Mammary epithelial cell (primary cell): ENCODE measurements around the gene MAP3K5.

Experiments used
- CTCF ChIP-seq, 2 donors: IDR thresholded peaks in 1 of 2; conservative IDR thresholded peaks in 1 of 2; 2 replicates each; pipeline ENCODE4 v1.5.1; 2011 to 2012; ENCODE audit warnings: inconsistent platforms in 2 of 2, low read length in 2 of 2, mild to moderate bottlenecking in 2 of 2, control low read depth in 1 of 2, low read depth in 1 of 2; ENCODE audit not compliant: insufficient read depth in 1 of 2; ENCODE audit errors: extremely low read depth in 1 of 2
- EZH2 ChIP-seq: IDR thresholded peaks from 2 replicates; pipeline ENCODE4 v1.6.1; 2012; ENCODE audit warnings: low read length, inconsistent platforms, borderline replicate concordance

GRCh38 chr6:136539967-136540652, 252.2 kb downstream of the MAP3K5 start:
- TF ChIP-seq CTCF (conservative IDR thresholded peaks at IDR 0.05 in 1 of 2, IDR thresholded peaks at IDR 0.05 in 1 of 2; ENCODE audit: extremely low read depth in 1 of 2, insufficient read depth in 1 of 2, low read depth in 1 of 2, low read length in 2 of 2) (no peak), EZH2 (no peak)
